ENCODE measurements around the gene MBD3L2B.

DNA sequence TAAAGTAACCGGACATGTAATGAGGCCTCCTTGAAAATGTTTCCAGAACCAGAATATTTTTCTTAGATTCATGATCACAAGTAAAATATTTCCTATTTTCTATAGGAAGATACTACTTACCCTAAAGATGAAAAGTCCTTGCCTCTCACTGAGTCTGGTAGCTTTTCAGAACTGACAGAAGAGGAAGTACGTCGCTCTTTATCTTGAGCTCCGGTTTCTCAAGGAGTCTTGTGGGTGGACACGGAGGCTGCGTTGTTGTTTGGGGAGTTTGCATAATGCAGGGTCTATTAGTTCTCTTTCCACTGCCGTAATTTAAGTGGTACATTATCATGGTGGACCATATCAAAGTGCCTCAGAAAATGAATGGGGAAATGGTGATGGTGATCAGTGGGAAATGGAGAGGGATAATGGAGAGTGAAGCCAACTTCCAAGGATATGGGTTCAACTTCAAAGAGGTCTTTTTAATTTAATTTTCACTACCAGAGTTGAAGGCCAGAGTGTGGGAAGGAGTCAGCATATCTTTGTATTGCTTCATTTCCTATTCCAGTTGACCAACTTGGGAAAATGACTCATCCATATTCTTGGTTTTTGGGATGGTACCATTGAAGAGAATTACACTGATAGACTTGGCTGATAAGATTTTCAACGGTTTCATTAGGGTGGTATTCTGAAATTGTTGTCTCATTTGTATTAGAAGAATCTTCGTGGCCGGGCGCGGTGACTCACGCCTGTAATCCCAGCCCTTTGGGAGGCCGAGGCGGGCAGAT lies 23.4 kb downstream of the MBD3L2B start:
- TF ChIP-seq, protein P1, sequence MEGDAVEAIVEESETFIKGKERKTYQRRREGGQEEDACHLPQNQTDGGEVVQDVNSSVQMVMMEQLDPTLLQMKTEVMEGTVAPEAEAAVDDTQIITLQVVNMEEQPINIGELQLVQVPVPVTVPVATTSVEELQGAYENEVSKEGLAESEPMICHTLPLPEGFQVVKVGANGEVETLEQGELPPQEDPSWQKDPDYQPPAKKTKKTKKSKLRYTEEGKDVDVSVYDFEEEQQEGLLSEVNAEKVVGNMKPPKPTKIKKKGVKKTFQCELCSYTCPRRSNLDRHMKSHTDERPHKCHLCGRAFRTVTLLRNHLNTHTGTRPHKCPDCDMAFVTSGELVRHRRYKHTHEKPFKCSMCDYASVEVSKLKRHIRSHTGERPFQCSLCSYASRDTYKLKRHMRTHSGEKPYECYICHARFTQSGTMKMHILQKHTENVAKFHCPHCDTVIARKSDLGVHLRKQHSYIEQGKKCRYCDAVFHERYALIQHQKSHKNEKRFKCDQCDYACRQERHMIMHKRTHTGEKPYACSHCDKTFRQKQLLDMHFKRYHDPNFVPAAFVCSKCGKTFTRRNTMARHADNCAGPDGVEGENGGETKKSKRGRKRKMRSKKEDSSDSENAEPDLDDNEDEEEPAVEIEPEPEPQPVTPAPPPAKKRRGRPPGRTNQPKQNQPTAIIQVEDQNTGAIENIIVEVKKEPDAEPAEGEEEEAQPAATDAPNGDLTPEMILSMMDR (conservative IDR thresholded peaks at IDR 0.05 in 1 of 2, IDR thresholded peaks at IDR 0.05 in 1 of 2; ENCODE audit: extremely low read depth in 1 of 2, insufficient read depth in 1 of 2, low read depth in 1 of 2, low read length in 2 of 2): no peak
- TF ChIP-seq EZH2 (IDR thresholded peaks at IDR 0.05; ENCODE audit: borderline replicate concordance, low read length): no peak
